ENCODE results near the gene SLC9B2.

SLC9B2 gene

DNA sequence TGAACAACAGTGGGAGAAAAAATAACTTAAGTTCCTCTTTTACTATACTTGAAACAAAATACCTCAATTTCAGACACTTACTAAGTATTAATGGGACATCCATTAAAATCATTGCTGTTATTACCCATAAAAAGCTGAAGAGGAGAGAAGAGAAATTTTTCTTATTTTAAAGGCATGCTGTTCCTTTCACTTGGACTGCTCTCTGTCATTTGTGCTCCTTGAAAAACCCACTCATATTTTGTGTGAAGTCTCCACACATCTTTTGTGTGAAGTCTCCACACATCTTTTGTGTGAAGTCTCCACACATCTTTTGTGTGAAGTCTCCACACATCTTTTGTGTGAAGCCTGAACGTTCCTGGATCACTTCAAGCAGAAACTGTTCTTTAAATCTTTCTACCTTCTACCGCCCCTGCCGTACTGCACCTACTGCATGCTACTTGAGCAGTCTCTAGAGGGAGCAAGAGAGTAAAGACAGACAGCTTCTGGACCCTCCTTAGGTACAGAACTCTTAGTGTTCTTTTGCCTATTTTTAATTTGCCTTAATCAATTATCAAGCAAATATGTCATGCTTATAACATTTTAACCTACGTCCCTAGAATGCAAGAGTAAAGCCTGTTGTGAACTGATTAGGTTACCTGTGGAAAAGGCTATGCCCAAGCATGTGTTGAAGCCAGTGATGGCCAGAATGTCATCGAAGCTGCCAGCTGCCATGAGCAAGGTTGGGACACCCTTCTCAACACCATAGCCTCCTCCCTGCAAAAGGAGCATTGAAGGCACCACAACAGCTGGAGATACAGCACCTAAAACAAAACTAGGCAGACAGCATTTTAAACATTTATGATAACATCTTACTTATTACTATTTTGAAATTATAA is 29.9 kb downstream of the SLC9B2 start:
- H3K4me3 ChIP-seq (ENCODE audit: low read depth, low read length) = no peak overlapping the region
- H3K27me3 ChIP-seq (ENCODE audit: insufficient read depth, low read depth, severe bottlenecking) = no peaks in the 10 kb centered on the region
- TF ChIP-seq, protein P1, sequence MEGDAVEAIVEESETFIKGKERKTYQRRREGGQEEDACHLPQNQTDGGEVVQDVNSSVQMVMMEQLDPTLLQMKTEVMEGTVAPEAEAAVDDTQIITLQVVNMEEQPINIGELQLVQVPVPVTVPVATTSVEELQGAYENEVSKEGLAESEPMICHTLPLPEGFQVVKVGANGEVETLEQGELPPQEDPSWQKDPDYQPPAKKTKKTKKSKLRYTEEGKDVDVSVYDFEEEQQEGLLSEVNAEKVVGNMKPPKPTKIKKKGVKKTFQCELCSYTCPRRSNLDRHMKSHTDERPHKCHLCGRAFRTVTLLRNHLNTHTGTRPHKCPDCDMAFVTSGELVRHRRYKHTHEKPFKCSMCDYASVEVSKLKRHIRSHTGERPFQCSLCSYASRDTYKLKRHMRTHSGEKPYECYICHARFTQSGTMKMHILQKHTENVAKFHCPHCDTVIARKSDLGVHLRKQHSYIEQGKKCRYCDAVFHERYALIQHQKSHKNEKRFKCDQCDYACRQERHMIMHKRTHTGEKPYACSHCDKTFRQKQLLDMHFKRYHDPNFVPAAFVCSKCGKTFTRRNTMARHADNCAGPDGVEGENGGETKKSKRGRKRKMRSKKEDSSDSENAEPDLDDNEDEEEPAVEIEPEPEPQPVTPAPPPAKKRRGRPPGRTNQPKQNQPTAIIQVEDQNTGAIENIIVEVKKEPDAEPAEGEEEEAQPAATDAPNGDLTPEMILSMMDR (IDR thresholded peaks at IDR 0.05; ENCODE audit: low read depth, low read length) = peak; percentile 80
- H3K9me3 ChIP-seq (ENCODE audit: severe bottlenecking) = no peaks in the 10 kb centered on the region
- H3K27ac ChIP-seq = no peak overlapping the region
- DNase-seq = peak; percentile 52
- H3K36me3 ChIP-seq = no peaks in the 10 kb centered on the region; the same call in 1 of the 2 replicates

DNA sequence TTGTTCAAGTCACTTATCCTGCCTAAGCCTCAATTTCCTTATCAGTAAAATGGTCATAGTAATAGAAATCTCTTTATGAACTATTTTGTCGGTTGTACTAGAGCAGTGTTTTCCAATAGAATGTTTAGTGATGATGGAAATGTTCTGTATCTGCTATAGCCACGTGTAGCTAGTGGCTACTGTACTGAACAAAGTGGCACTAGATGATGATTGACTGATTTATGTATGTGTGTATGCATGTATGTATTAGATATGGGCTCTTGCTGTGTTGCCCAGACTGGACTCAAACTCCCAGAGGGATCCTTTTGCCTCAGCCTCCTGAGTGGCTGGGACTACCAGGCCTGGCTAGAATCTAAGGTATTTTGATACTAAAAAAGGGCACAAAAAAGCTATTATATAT is 32.4 kb downstream of the SLC9B2 start:
- TF ChIP-seq, protein P1 (IDR thresholded peaks at IDR 0.05; ENCODE audit: low read depth, low read length) = no peak
- Histone ChIP-seq H3K4me3 (ENCODE audit: low read depth, low read length) (no peak overlapping the region), H3K27ac (no peak overlapping the region), H3K27me3 (ENCODE audit: insufficient read depth, low read depth, severe bottlenecking) (no peaks in the 10 kb centered on the region), H3K36me3 (no peaks in the 10 kb centered on the region; the same call in 1 of the 2 replicates), H3K9me3 (ENCODE audit: severe bottlenecking) (no peaks in the 10 kb centered on the region)
- no peak for DNase-seq

DNA sequence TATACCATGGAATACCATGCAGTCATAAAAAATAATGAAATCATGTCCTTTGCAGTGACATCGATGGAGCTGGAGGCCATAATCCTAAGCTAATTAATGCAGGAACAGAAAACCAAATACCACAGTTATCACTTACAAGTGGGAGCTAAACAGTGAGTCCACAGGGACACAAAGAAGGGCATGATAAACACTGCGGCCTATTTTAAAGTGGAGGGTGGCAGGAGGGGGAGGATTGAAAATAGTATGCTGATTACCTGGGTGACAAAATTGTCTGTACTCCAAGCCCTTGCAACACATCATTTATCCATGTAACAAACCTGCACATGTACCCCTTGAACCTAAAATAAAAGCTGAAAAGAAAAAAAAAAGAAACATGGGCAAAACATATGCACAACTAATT is 40.4 kb downstream of the SLC9B2 start:
- TF ChIP-seq, protein P1 (IDR thresholded peaks at IDR 0.05; ENCODE audit: low read depth, low read length) = no peak
- Histone ChIP-seq H3K27me3 (ENCODE audit: insufficient read depth, low read depth, severe bottlenecking) (no peaks in the 10 kb centered on the region), H3K9me3 (ENCODE audit: severe bottlenecking) (peaks cover 2% of the 10 kb centered on the region), H3K4me3 (ENCODE audit: low read depth, low read length) (no peak overlapping the region), H3K27ac (no peak overlapping the region), H3K36me3 (no peaks in the 10 kb centered on the region)
- no peak for DNase-seq

DNA sequence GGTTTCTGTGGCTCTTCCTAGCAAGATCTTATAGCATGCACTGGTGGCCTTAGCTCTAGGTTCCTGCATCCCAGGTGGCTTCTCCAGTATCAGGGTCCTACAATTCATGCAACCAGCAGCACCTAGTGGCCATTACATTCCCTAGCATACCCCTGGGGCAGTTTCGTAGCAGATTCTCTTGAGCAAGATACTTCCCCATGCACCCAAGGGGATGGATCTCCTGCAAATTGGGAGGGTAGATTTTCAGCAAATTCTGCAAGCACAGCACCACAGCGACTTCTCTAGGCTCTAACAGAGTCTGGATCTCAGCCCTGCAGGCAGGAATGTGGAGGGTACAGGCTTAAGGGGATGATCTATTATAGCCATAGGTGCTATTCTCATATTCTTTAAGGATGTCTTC is 44.0 kb downstream of the SLC9B2 start:
- TF ChIP-seq, protein P1 (IDR thresholded peaks at IDR 0.05; ENCODE audit: low read depth, low read length) = peak; percentile 93
- Histone ChIP-seq H3K4me3 (ENCODE audit: low read depth, low read length) (no peak overlapping the region), H3K36me3 (no peaks in the 10 kb centered on the region)

DNA sequence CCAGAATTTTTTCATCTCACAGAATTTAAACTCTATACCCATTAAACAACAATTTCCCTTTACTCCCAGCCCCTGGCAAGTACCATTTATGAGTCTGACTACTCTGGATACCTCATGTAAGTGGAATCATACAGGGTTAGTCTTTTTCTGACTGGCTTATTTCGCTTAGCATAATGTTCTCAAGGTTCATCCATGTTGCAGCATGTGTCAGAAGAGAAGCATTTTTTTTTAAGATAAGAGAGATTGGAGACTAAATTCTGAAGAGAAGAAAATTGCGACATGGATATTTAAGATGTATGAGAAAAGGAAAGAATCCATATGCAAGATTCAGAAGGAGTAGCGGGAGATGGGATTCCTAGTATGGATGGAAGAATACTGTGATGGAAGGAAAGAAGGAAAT is 45.8 kb downstream of the SLC9B2 start:
- TF ChIP-seq, protein P1 (IDR thresholded peaks at IDR 0.05; ENCODE audit: low read depth, low read length) = no peak
- H3K27ac ChIP-seq = no peak overlapping the region
- H3K9me3 ChIP-seq (ENCODE audit: severe bottlenecking) = no peaks in the 10 kb centered on the region
- H3K27me3 ChIP-seq (ENCODE audit: insufficient read depth, low read depth, severe bottlenecking) = no peaks in the 10 kb centered on the region
- no peaks in the 10 kb centered on the region for H3K36me3 ChIP-seq
- H3K4me3 ChIP-seq (ENCODE audit: low read depth, low read length) = no peak overlapping the region
- no peak for DNase-seq

More for the DNA sequence above, 44.0 kb downstream of the SLC9B2 start:
- DNase-seq = peak; percentile 61
- Histone ChIP-seq H3K27me3 (ENCODE audit: insufficient read depth, low read depth, severe bottlenecking) (no peaks in the 10 kb centered on the region), H3K9me3 (ENCODE audit: severe bottlenecking) (peaks cover 2% of the 10 kb centered on the region), H3K27ac (no peak overlapping the region)
